Measurements from ENCODE around the gene PPIF. TPM values are rescaled to one million over a fixed set of nuclear protein-coding genes. Genes with fewer than 3 reads are reported as not detected.

PPIF gene
- total RNA-seq, 1 donor from 2014 or later, result 27.1 TPM

DNA sequence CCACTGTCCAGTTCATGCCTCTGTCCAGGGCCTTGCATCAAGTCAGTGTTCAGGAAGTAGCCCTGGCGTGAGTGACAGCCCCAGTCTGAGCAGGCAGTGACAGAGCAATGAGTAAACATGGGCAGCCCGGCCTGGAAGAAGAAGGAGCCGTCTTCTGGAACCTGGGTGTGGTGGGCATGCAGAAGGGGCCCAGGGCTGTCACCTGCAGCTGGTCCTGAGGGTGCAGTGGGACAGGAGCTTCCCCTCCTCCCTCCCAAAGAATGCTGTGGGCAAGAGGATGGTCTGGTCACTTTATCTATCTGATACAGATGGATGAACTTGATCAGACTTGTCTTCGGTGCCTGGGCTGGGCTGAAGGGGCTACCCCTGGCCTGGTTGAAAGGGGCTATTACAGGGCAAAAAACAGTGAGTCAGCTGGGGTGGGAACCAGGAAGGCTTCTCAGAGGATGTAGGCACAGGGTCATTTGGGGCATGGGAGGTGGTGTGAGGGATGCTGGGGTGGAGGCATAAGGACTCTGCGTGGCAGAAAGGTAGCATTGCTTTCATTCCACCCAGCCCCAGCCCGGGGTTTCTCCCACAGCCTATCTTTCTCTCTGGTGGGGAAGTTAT, 42.7 kb upstream of the PPIF start:
- no peaks in the 10 kb centered on the region for H3K4me1 ChIP-seq
- Mint-ChIP-seq H3K4me1 (peaks cover 3% of the 10 kb centered on the region), H3K27me3 (ENCODE audit: insufficient read depth, low read depth) (peaks cover 5% of the 10 kb centered on the region), H3K9me3 (no peaks in the 10 kb centered on the region), H3K4me3 (no peak overlapping the region), H3K36me3 (peaks cover 30% of the 10 kb centered on the region), H3K27ac (no peak overlapping the region)
- H3K9ac ChIP-seq, result no peak overlapping the region
- no peaks in the 10 kb centered on the region for H3F3A ChIP-seq (ENCODE audit: low read depth)
- no peaks in the 10 kb centered on the region for H3K79me2 ChIP-seq (ENCODE audit: low read depth)
- TF ChIP-seq, protein P1, sequence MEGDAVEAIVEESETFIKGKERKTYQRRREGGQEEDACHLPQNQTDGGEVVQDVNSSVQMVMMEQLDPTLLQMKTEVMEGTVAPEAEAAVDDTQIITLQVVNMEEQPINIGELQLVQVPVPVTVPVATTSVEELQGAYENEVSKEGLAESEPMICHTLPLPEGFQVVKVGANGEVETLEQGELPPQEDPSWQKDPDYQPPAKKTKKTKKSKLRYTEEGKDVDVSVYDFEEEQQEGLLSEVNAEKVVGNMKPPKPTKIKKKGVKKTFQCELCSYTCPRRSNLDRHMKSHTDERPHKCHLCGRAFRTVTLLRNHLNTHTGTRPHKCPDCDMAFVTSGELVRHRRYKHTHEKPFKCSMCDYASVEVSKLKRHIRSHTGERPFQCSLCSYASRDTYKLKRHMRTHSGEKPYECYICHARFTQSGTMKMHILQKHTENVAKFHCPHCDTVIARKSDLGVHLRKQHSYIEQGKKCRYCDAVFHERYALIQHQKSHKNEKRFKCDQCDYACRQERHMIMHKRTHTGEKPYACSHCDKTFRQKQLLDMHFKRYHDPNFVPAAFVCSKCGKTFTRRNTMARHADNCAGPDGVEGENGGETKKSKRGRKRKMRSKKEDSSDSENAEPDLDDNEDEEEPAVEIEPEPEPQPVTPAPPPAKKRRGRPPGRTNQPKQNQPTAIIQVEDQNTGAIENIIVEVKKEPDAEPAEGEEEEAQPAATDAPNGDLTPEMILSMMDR (IDR thresholded peaks at IDR 0.05), result no peak
- TF ChIP-seq EZH2phosphoT487 (IDR thresholded peaks at IDR 0.05) (no peak), EZH2 (IDR thresholded peaks at IDR 0.05) (no peak)
- H2AFZ ChIP-seq (replicated peaks), result no peak overlapping the region
- no peaks in the 10 kb centered on the region for H4K20me1 ChIP-seq (ENCODE audit: low read depth)
- no peak for DNase-seq (ENCODE audit: low spot score)
- H3K9me3 ChIP-seq (ENCODE audit: low read depth), result no peaks in the 10 kb centered on the region
- no peaks in the 10 kb centered on the region for H3K36me3 ChIP-seq
- H3K27ac ChIP-seq, result no peak overlapping the region
- H3K4me3 ChIP-seq, result no peak overlapping the region
- no peaks in the 10 kb centered on the region for H3K27me3 ChIP-seq
- H3K4me2 ChIP-seq, result no peak overlapping the region

- Histone ChIP-seq H3K9me3 (ENCODE audit: low read depth) (no peaks in the 10 kb centered on the region), H3K27me3 (no peaks in the 10 kb centered on the region), H3K4me3 (no peak overlapping the region), H3F3A (ENCODE audit: low read depth) (no peaks in the 10 kb centered on the region), H3K9ac (no peak overlapping the region), H2AFZ (replicated peaks) (no peak overlapping the region), H3K4me2 (no peak overlapping the region), H3K79me2 (ENCODE audit: low read depth) (no peaks in the 10 kb centered on the region), H3K36me3 (no peaks in the 10 kb centered on the region), H3K4me1 (no peaks in the 10 kb centered on the region), H4K20me1 (ENCODE audit: low read depth) (no peaks in the 10 kb centered on the region), H3K27ac (no peak overlapping the region)
- TF ChIP-seq, protein P1 (IDR thresholded peaks at IDR 0.05), result no peak
- TF ChIP-seq EZH2phosphoT487 (IDR thresholded peaks at IDR 0.05) (no peak), EZH2 (IDR thresholded peaks at IDR 0.05) (no peak)
- Mint-ChIP-seq H3K4me1 (peaks cover 3% of the 10 kb centered on the region), H3K4me3 (no peak overlapping the region), H3K27me3 (ENCODE audit: insufficient read depth, low read depth) (peaks cover 6% of the 10 kb centered on the region), H3K36me3 (peaks cover 27% of the 10 kb centered on the region), H3K27ac (no peak overlapping the region), H3K9me3 (no peaks in the 10 kb centered on the region)
- DNase-seq (ENCODE audit: low spot score), result no peak
Observed at GRCh38 chr10:79305515-79305914, 41.8 kb upstream of the PPIF start.

GRCh38 chr10:79305988-79306387, 41.3 kb upstream of the PPIF start:
- Histone ChIP-seq H4K20me1 (ENCODE audit: low read depth) (no peaks in the 10 kb centered on the region), H3K79me2 (ENCODE audit: low read depth) (no peaks in the 10 kb centered on the region), H2AFZ (replicated peaks) (no peak overlapping the region), H3K4me1 (no peaks in the 10 kb centered on the region), H3K4me3 (no peak overlapping the region), H3K27me3 (no peaks in the 10 kb centered on the region), H3K9me3 (ENCODE audit: low read depth) (no peaks in the 10 kb centered on the region), H3F3A (ENCODE audit: low read depth) (no peaks in the 10 kb centered on the region), H3K4me2 (no peak overlapping the region), H3K36me3 (no peaks in the 10 kb centered on the region), H3K27ac (no peak overlapping the region), H3K9ac (no peak overlapping the region)
- H3K4me1 Mint-ChIP-seq, result peaks cover 6% of the 10 kb centered on the region
- H3K4me3 Mint-ChIP-seq, result no peak overlapping the region
- peaks cover 10% of the 10 kb centered on the region for H3K27me3 Mint-ChIP-seq (ENCODE audit: insufficient read depth, low read depth)
- TF ChIP-seq EZH2phosphoT487 (IDR thresholded peaks at IDR 0.05) (no peak), EZH2 (IDR thresholded peaks at IDR 0.05) (no peak)
- TF ChIP-seq, protein P1 (IDR thresholded peaks at IDR 0.05), result no peak
- no peak overlapping the region for H3K27ac Mint-ChIP-seq
- H3K9me3 Mint-ChIP-seq, result no peaks in the 10 kb centered on the region
- peaks cover 25% of the 10 kb centered on the region for H3K36me3 Mint-ChIP-seq
- no peak for DNase-seq (ENCODE audit: low spot score)

Measured in neural progenitor cell (in vitro differentiated cells).